K562 (cell line): Measurements from ENCODE around the gene RYR1. TPM values are rescaled to one million over a fixed set of nuclear protein-coding genes. Genes with fewer than 3 reads are reported as not detected.

Experiments used
- ATAC-seq: fragments of 200-7000 bp; cut with Tn5 transposase; 3 replicates; pipeline ENCODE4 v1.9.1; 2020; ENCODE audit warnings: moderate library complexity
- BruUV-seq: library from RNA; stranded (reverse); fragments of 400-500 nt; replicated peaks from 2 replicates; lab custom pipeline; 2021; lab: Mats Ljungman, UMichigan
- CTCF ChIA-PET: fragments of 300-600 bp; formaldehyde crosslinking; extraction: SDS; loops from one replicate; lab custom pipeline; 2021; ENCODE audit warnings: low intra/inter-chr PET ratio; lab: Yijun Ruan, JAX
- POLR2A ChIA-PET: fragments of 300-600, 350-650 bp; sonication (Branson Sonifier 250); formaldehyde crosslinking; extraction: SDS; loops from one replicate; lab custom pipeline; 2021; ENCODE audit warnings: antibody characterized with exemption, inconsistent platforms; lab: Yijun Ruan, JAX
- DNase-seq, 4 experiments: peaks; one replicate each; pipeline versions ENCODE4 v3.0.0 to v3.0.0-alpha.2; 2011 to 2018; ENCODE audit warnings: low spot score in 3 of 4, mixed read lengths in 3 of 4; ENCODE audit errors: extremely low read depth in 1 of 4
- FAIRE-seq: peaks from 2 replicates; lab custom pipeline; 2011; peaks lifted over from hg19 to GRCh38; lab: Jason Lieb, UNC
- H2AFZ ChIP-seq: 2 replicates; pipeline ENCODE4 v1.6.0; 2011; ENCODE audit warnings: low read depth, low read length, control low read depth, inconsistent platforms
- H3K27ac ChIP-seq: fragments of 200-600 bp; 3 replicates; pipeline ENCODE4 v1.8.0; 2011; ENCODE audit warnings: low read depth, mild to moderate bottlenecking, control low read depth, inconsistent platforms, low read length, moderate library complexity, mixed read lengths; ENCODE audit errors: extremely low read depth
- H3K27me3 ChIP-seq, 2 experiments: fragments of 300-600 bp in 1 of 2; 2 replicates in 1 of 2; 3 replicates in 1 of 2; pipeline versions ENCODE4 v1.6.0 to v1.8.0; 2011; ENCODE audit warnings: inconsistent platforms in 2 of 2, low read length in 2 of 2, mild to moderate bottlenecking in 1 of 2, mixed read lengths in 1 of 2, moderate library complexity in 1 of 2; ENCODE audit not compliant: control insufficient read depth in 2 of 2, insufficient read depth in 2 of 2
- H3K36me3 ChIP-seq: fragments of 300-600 bp; 3 replicates; pipeline ENCODE4 v1.8.0; 2011; ENCODE audit warnings: mild to moderate bottlenecking, low read length, inconsistent platforms; ENCODE audit not compliant: control insufficient read depth, insufficient read depth
- H3K4me1 ChIP-seq, 2 experiments: fragments of 200-600 bp in 1 of 2; replicated peaks in 1 of 2; 2 replicates in 1 of 2; 3 replicates in 1 of 2; pipeline versions ENCODE4 v1.5.1 to v1.8.0; 2011; ENCODE audit warnings: inconsistent platforms in 2 of 2, low read length in 2 of 2, mild to moderate bottlenecking in 1 of 2, mixed read lengths in 1 of 2, moderate library complexity in 1 of 2; ENCODE audit not compliant: control insufficient read depth in 2 of 2, insufficient read depth in 2 of 2
- H3K4me2 ChIP-seq: 2 replicates; pipeline ENCODE4 v1.6.1; 2011; ENCODE audit warnings: low read length, control low read depth, inconsistent platforms, mixed read lengths; ENCODE audit not compliant: insufficient read depth
- H3K4me3 ChIP-seq: fragments of 200-600 bp; sonication (generic), shearing (Covaris generic); 2 replicates; pipeline ENCODE4 v1.5.1; 2016; ENCODE audit warnings: control low read depth, inconsistent platforms
- H3K79me2 ChIP-seq: fragments of 200-600 bp; 3 replicates; pipeline ENCODE4 v1.8.0; 2011; ENCODE audit warnings: low read length, inconsistent platforms; ENCODE audit not compliant: control insufficient read depth, insufficient read depth
- H3K9ac ChIP-seq, 2 experiments: 2 replicates each; pipeline versions ENCODE4 v1.6.0 to v1.6.1; 2011; ENCODE audit warnings: low read depth in 2 of 2, low read length in 2 of 2, control low read depth in 1 of 2, inconsistent platforms in 1 of 2, mild to moderate bottlenecking in 1 of 2, mixed read lengths in 1 of 2; ENCODE audit not compliant: insufficient read depth in 1 of 2
- H3K9me1 ChIP-seq: one replicate; pipeline ENCODE4 v1.6.0; 2011; ENCODE audit warnings: inconsistent platforms, mild to moderate bottlenecking, low read length, moderate library complexity; ENCODE audit not compliant: control insufficient read depth, insufficient read depth
- H3K9me3 ChIP-seq: replicated peaks from 2 replicates; pipeline ENCODE4 v1.5.1; 2011; ENCODE audit warnings: low read depth, low read length, inconsistent platforms; ENCODE audit not compliant: control insufficient read depth, insufficient read depth
- H4K20me1 ChIP-seq: replicated peaks from 2 replicates; pipeline ENCODE4 v1.6.1; 2011; ENCODE audit warnings: low read length, inconsistent platforms, mixed read lengths; ENCODE audit not compliant: control insufficient read depth, insufficient read depth
- MAFG ChIP-seq: fragments of 450-650 bp; conservative IDR thresholded peaks from 2 replicates; pipeline ENCODE4 v1.6.1; 2016; ENCODE audit warnings: missing genetic modification characterization, missing compliant biosample characterization
- MTF1 ChIP-seq: fragments of 250-450 bp; sonication (Bioruptor Pico); IDR thresholded peaks from 2 replicates; pipeline ENCODE4 v1.9.0; 2021; ENCODE audit warnings: moderate library complexity, mild to moderate bottlenecking, inconsistent platforms, borderline replicate concordance
- NFRKB ChIP-seq: fragments of 450-650 bp; IDR thresholded peaks from 2 replicates; pipeline ENCODE4 v1.6.1; 2016; ENCODE audit warnings: low read depth
- TGIF2 ChIP-seq: sonication (generic); formaldehyde crosslinking; IDR thresholded peaks from 2 replicates; pipeline ENCODE4 v1.8.1; 2022; ENCODE audit warnings: mild to moderate bottlenecking, missing genetic modification reagents, moderate library complexity
- USF1 ChIP-seq: sonication (generic); formaldehyde crosslinking; IDR thresholded peaks from 2 replicates; pipeline ENCODE4 v1.9.0; 2022; ENCODE audit warnings: mild to moderate bottlenecking, missing genetic modification reagents
- ZNF175 ChIP-seq: fragments of 200-800 bp; sonication (Bioruptor generic); IDR thresholded peaks from 2 replicates; pipeline ENCODE4 v1.6.1; 2016; ENCODE audit warnings: low read depth, mild to moderate bottlenecking, missing genetic modification characterization, missing compliant biosample characterization
- ZNF609 ChIP-seq: sonication (generic); formaldehyde crosslinking; IDR thresholded peaks from 2 replicates; pipeline ENCODE4 v1.8.1; 2023; ENCODE audit warnings: missing genetic modification reagents, mild to moderate bottlenecking, borderline replicate concordance
- ZNF780A ChIP-seq: fragments of 250-450 bp; sonication (Bioruptor Pico); IDR thresholded peaks from 2 replicates; pipeline ENCODE4 v1.5.0; 2021; ENCODE audit warnings: mild to moderate bottlenecking
- WGBS: fragments of 100-300 bp; shearing (Covaris generic); methylation state at CpG from one replicate; pipeline ENCODE4 v1.1.6; 2016; ENCODE audit warnings: low coverage, mixed read lengths; ENCODE audit not compliant: insufficient coverage; ENCODE audit errors: missing lambda C conversion rate; 5-methylcytosine and 5-hydroxymethylcytosine counted together
- in situ Hi-C: fragments of 300-500 bp; cut with MboI; formaldehyde crosslinking; loops from 4 replicates; pipeline ENCODE4 v1.15.0; 2018; ENCODE audit warnings: inconsistent platforms, mixed read lengths
- intact Hi-C: fragments of 100-400 bp; cut with micrococcal nuclease; formaldehyde crosslinking; loops from 2 replicates; pipeline ENCODE4 v1.14.2; 2022
- polyA plus RNA-seq, 8 experiments: library from polyadenylated mRNA; depleted of rRNA in 4 of 8; stranded (reverse) in 5 of 8; unstranded in 3 of 8; fragments of >200 nt; fragmentation: Nextera tagmentation in 2 of 8; fragmentation: Illumina TruSeq in 1 of 8; extraction: Ambion mirVana in 2 of 8; extraction: Trizol in 1 of 8; gene quantifications; 2 replicates each; pipeline versions ENCODE4 v1.2.1 to v1.2.3, GENCODE V29; 2011 to 2014; ENCODE audit warnings: inconsistent platforms in 1 of 8, missing spikeins in 1 of 8
- total RNA-seq, 7 experiments: library from RNA; depleted of rRNA in 6 of 7; stranded (reverse); fragments of >200 nt in 6 of 7; fragmentation: Illumina TruSeq in 2 of 7; extraction: Trizol in 2 of 7; gene quantifications; 2 replicates each; pipeline versions ENCODE4 v1.2.1 to v1.2.3, GENCODE V29; 2011 to 2021; ENCODE audit warnings: low replicate concordance in 1 of 7

Gene RYR1
- total and polyA plus RNA-seq, 9 of the 15 experiments (the other 6 are each of a cell fraction or from before 2014, with no cell fraction given), result 0.11 to 7.4 (median 3.7) TPM

GRCh38 chr19:38539751-38540150, 106.3 kb downstream of the RYR1 start:
- peaks cover 11% of the 10 kb centered on the region; the same call in 1 of the 2 replicates for H3K9me3 ChIP-seq
- no peak overlapping the region for H3K4me3 ChIP-seq
- H3K27ac ChIP-seq, result no peak overlapping the region
- no peaks in the 10 kb centered on the region for H3K9me1 ChIP-seq
- ATAC-seq, result no peak
- no peaks in the 10 kb centered on the region for H3K36me3 ChIP-seq
- no peaks in the 10 kb centered on the region for H3K27me3 ChIP-seq
- intact Hi-C loops, result loop anchor here (10.0 kb wide), 1 partner anchor 195 kb away; no protein-coding TSS in a partner anchor
- 0% methylated on average over 1 of the region's 1 CpG for WGBS
- no peak overlapping the region for H2AFZ ChIP-seq
- ChIA-PET CTCF (no interaction called here), POLR2A (no interaction called here)
- no peak for DNase-seq
- H3K79me2 ChIP-seq, result peaks cover 8% of the 10 kb centered on the region; the same call in 2 of the 3 replicates
- TF ChIP-seq ZNF175 (CRISPR knock-in tag) (no peak), USF1 (CRISPR knock-in tag) (no peak), MTF1 (CRISPR knock-in tag) (no peak), ZNF780A (CRISPR knock-in tag) (no peak), TGIF2 (CRISPR knock-in tag) (no peak), MAFG (tag) (no peak), ZNF609 (no peak), NFRKB (no peak)
- no peak overlapping the region for H3K4me2 ChIP-seq
- H3K4me1 ChIP-seq, result peaks cover 7 to 11% of the 10 kb centered on the region in 2 experiments
- BruUV-seq, result no TSS peak
- H4K20me1 ChIP-seq, result no peaks in the 10 kb centered on the region
- H3K9ac ChIP-seq, result no peak overlapping the region
- in situ Hi-C loops, result no loop called here
- no peak for FAIRE-seq
